Measurements from ENCODE around the gene MAL.

Gene MAL

DNA sequence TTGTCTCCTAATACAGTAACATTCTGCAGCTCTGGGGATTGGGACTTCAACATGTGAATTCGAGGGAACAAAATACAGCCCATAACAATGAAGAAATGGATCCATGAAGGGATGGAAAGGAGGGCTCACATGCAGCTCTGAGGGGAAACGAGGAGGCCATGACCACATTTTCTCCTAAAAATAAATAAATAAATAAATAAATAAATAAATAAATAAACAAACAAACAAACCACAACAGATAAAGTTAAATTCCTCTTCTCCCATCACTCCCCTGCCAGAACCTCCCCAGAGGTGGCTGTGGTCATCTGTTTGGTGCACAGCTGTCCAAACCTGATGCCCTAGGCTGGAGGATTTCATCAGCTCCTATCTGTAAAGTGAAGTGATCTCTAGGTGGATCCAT, 42.7 kb downstream of the MAL start:
- Histone ChIP-seq H3K36me3 (ENCODE audit: control insufficient read depth, insufficient read depth, low read length) (no peaks in the 10 kb centered on the region), H3K27me3 (replicated peaks; ENCODE audit: control insufficient read depth, insufficient read depth, low read length) (no peaks in the 10 kb centered on the region), H3K4me3 (replicated peaks; ENCODE audit: low read depth, low read length) (no peak overlapping the region)
- DNase-seq (ENCODE audit: extremely low read depth, insufficient read length), result no peak
- TF ChIP-seq, protein P1, sequence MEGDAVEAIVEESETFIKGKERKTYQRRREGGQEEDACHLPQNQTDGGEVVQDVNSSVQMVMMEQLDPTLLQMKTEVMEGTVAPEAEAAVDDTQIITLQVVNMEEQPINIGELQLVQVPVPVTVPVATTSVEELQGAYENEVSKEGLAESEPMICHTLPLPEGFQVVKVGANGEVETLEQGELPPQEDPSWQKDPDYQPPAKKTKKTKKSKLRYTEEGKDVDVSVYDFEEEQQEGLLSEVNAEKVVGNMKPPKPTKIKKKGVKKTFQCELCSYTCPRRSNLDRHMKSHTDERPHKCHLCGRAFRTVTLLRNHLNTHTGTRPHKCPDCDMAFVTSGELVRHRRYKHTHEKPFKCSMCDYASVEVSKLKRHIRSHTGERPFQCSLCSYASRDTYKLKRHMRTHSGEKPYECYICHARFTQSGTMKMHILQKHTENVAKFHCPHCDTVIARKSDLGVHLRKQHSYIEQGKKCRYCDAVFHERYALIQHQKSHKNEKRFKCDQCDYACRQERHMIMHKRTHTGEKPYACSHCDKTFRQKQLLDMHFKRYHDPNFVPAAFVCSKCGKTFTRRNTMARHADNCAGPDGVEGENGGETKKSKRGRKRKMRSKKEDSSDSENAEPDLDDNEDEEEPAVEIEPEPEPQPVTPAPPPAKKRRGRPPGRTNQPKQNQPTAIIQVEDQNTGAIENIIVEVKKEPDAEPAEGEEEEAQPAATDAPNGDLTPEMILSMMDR (IDR thresholded peaks at IDR 0.05; ENCODE audit: insufficient read depth, low read length, poor library complexity, severe bottlenecking), result no peak

GRCh38 chr2:95069465-95069864, 44.0 kb downstream of the MAL start:
- no peaks in the 10 kb centered on the region for H3K27me3 ChIP-seq (replicated peaks; ENCODE audit: control insufficient read depth, insufficient read depth, low read length)
- TF ChIP-seq, protein P1 (IDR thresholded peaks at IDR 0.05; ENCODE audit: insufficient read depth, low read length, poor library complexity, severe bottlenecking), result no peak
- H3K36me3 ChIP-seq (ENCODE audit: control insufficient read depth, insufficient read depth, low read length), result no peaks in the 10 kb centered on the region
- H3K4me3 ChIP-seq (replicated peaks; ENCODE audit: low read depth, low read length), result no peak overlapping the region
- DNase-seq (ENCODE audit: extremely low read depth, insufficient read length), result no peak

DNA sequence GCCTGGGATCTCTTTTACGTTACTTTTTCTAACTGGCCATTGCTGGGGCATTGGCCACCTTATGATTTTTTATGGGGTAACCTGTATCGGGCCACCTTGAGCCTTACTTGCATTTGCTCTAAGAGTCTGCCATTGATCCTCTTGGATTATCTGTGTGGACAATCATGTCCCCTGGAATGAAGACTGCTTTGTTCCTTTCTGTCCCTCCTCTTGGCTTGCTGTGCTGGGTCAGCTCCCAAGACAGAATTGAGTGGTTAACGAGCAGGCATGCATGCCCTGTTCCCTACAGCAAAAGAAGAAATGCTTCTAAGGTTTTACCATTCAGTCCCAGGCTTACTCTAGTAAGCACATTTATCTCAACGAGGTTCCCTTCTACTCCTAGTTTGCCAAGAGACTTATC, 46.3 kb downstream of the MAL start:
- no peak overlapping the region for H3K4me3 ChIP-seq (replicated peaks; ENCODE audit: low read depth, low read length)
- TF ChIP-seq, protein P1 (IDR thresholded peaks at IDR 0.05; ENCODE audit: insufficient read depth, low read length, poor library complexity, severe bottlenecking), result no peak
- H3K36me3 ChIP-seq (ENCODE audit: control insufficient read depth, insufficient read depth, low read length), result no peaks in the 10 kb centered on the region
- DNase-seq (ENCODE audit: extremely low read depth, insufficient read length), result no peak
- no peaks in the 10 kb centered on the region for H3K27me3 ChIP-seq (replicated peaks; ENCODE audit: control insufficient read depth, insufficient read depth, low read length)

DNA sequence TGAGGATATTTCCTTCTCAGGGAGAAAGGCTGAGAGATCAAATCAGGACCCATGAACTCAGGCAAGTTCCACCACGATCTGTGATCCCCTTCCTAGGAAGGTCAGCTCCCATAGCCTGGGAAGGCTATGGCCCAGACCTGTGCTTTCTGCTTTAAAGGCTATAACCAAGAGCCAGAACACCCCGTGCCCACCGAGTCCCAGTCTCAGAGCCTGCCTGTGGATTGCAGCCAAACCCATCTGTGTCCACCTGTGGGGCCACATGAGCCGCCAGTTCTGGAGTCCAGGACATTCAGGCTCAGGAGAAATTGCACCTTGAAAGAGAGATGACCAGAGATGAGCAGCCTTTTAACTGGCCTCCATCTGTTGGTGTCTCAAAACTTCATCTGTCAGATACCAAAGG, 46.9 kb downstream of the MAL start:
- Histone ChIP-seq H3K36me3 (ENCODE audit: control insufficient read depth, insufficient read depth, low read length) (no peaks in the 10 kb centered on the region), H3K27me3 (replicated peaks; ENCODE audit: control insufficient read depth, insufficient read depth, low read length) (no peaks in the 10 kb centered on the region), H3K4me3 (replicated peaks; ENCODE audit: low read depth, low read length) (no peak overlapping the region)
- TF ChIP-seq, protein P1 (IDR thresholded peaks at IDR 0.05; ENCODE audit: insufficient read depth, low read length, poor library complexity, severe bottlenecking), result no peak
- no peak for DNase-seq (ENCODE audit: extremely low read depth, insufficient read length)

DNA sequence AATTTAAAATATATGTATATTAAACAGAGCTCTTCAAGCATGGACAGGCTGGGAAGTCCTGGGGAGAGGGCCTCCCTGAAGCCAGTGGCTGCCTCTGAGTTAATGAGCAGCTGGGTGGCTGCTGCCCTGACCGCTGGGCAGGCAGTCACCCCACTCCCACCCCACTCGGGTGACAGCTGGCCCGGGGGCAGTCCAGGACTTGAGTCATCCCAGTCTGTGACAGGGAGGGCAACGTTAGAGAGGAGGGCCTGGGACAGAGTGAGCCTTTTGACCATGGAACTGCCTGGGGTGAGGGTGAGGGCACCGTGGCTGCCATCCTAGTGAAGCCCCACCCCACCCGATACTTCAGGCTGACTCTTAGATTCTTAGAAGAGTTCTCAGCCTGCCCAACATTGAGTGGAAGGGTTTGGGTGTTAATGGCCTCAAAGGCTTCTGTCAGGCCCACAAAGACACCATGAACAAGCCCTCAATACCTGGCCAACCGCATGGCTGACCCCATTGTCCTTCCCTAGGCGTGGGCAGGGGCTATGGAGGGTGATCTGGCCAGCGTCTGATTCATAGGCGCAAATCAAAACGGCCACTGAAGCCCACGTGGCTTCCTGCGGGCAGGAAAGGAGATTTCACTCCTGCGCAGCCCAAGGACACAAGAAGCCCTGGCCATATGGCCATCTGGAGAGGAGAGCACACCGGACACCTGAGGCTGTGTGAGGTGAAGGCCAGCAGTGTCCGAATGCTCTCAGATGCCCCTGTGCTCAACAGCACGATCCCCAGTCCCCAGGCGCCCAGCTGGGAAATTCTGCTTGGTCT, 48.6 kb downstream of the MAL start:
- Histone ChIP-seq H3K36me3 (ENCODE audit: control insufficient read depth, insufficient read depth, low read length) (no peaks in the 10 kb centered on the region), H3K4me3 (replicated peaks; ENCODE audit: low read depth, low read length) (no peak overlapping the region)
- TF ChIP-seq, protein P1 (IDR thresholded peaks at IDR 0.05; ENCODE audit: insufficient read depth, low read length, poor library complexity, severe bottlenecking), result no peak

More for the DNA sequence above, 48.6 kb downstream of the MAL start:
- DNase-seq (ENCODE audit: extremely low read depth, insufficient read length), result no peak
- H3K27me3 ChIP-seq (replicated peaks; ENCODE audit: control insufficient read depth, insufficient read depth, low read length), result no peaks in the 10 kb centered on the region

All from GM06990 (cell line).